ENCODE measurements around the gene CA10.

The CA10 gene

GRCh38 chr17:52041123-52041617, 117.3 kb downstream of the CA10 start:
- DNase-seq: no peak

- no peak for DNase-seq
Observed at GRCh38 chr17:52036416-52036815, 122.1 kb downstream of the CA10 start.

- no peak for DNase-seq
Observed at GRCh38 chr17:52035336-52035915, 123.1 kb downstream of the CA10 start.

- no peak for DNase-seq
Observed at GRCh38 chr17:52032454-52032853, 126.1 kb downstream of the CA10 start.

- no peak for DNase-seq
Observed at GRCh38 chr17:52030052-52030451, 128.5 kb downstream of the CA10 start.

GRCh38 chr17:52027620-52028295, 130.8 kb downstream of the CA10 start:
- no peak for DNase-seq

- no peak for DNase-seq
Observed at GRCh38 chr17:52027081-52027480, 131.4 kb downstream of the CA10 start.

GRCh38 chr17:52026075-52026474, 132.4 kb downstream of the CA10 start:
- no peak for DNase-seq

GRCh38 chr17:52025236-52025635, 133.3 kb downstream of the CA10 start:
- DNase-seq: no peak

- DNase-seq: peak; percentile 56
Observed at GRCh38 chr17:52024300-52024870, 134.1 kb downstream of the CA10 start.

GRCh38 chr17:52011064-52011463, 147.4 kb downstream of the CA10 start:
- no peak for DNase-seq

GRCh38 chr17:51999654-52000053, 158.9 kb downstream of the CA10 start:
- DNase-seq: no peak

GRCh38 chr17:51997723-51998122, 160.8 kb downstream of the CA10 start:
- DNase-seq: peak; percentile 79

GRCh38 chr17:51995797-51996403, 162.6 kb downstream of the CA10 start:
- no peak for DNase-seq

GRCh38 chr17:51992864-51993416, 165.6 kb downstream of the CA10 start:
- DNase-seq: no peak

GRCh38 chr17:51971121-51971520, 187.4 kb downstream of the CA10 start:
- DNase-seq: no peak

- DNase-seq: no peak
Observed at GRCh38 chr17:51961689-51962088, 196.8 kb downstream of the CA10 start.

- no peak for DNase-seq
Observed at GRCh38 chr17:51957786-51958185, 200.7 kb downstream of the CA10 start.

- DNase-seq: no peak
Observed at GRCh38 chr17:51955245-51955644, 203.3 kb downstream of the CA10 start.

GRCh38 chr17:51954232-51954765, 204.2 kb downstream of the CA10 start:
- no peak for DNase-seq

- DNase-seq: no peak
Observed at GRCh38 chr17:51951741-51952140, 206.8 kb downstream of the CA10 start.

GRCh38 chr17:51948128-51948527, 210.4 kb downstream of the CA10 start:
- DNase-seq: peak; percentile 46

- peak; percentile 90 for DNase-seq
Observed at GRCh38 chr17:51947160-51947735, 211.3 kb downstream of the CA10 start.

All from DMS153 (cell line).